ENCODE measurements around the gene NGFR. TPM values are rescaled to one million over a fixed set of nuclear protein-coding genes. Genes with fewer than 3 reads are reported as not detected.

NGFR gene
- total and polyA plus RNA-seq, 9 of the 15 experiments (the other 6 are each of a cell fraction or from before 2014, with no cell fraction given): 0.07 to 0.23 (median 0.13) TPM; not detected in 4

- no peak for TF ChIP-seq ZMIZ1 (IDR thresholded peaks at IDR 0.05; ENCODE audit: low read depth in 2 of 2, low read length in 2 of 2)
- TF ChIP-seq ZNF384 (IDR thresholded peaks at IDR 0.05; ENCODE audit: low read depth, low read length): no peak
- 0 out of 2 replicates have a peak, but pooled peaks have one; percentile 17 for TF ChIP-seq ATF7 (IDR thresholded peaks at IDR 0.05)
- TF ChIP-seq CHD4 (IDR thresholded peaks at IDR 0.05; ENCODE audit: insufficient read depth, insufficient replicate concordance, low read depth, low read length, poor library complexity, severe bottlenecking): no peak
- TF ChIP-seq ZNF699 (CRISPR knock-in tag; IDR thresholded peaks at IDR 0.05; ENCODE audit: insufficient replicate concordance): no peak
- peak; percentile 92 for TF ChIP-seq ZNF589 (CRISPR knock-in tag; IDR thresholded peaks at IDR 0.05; ENCODE audit: low read depth)
- no peak for TF ChIP-seq POLR3G (IDR thresholded peaks at IDR 0.05; ENCODE audit: extremely low read depth, insufficient read length, insufficient replicate concordance)
- TF ChIP-seq ARNT (IDR thresholded peaks at IDR 0.05): no peak
- TF ChIP-seq EGR1 (conservative IDR thresholded peaks at IDR 0.05): peak; percentile 64; the same call in 1 of the 2 replicates
- TF ChIP-seq NR0B1 (IDR thresholded peaks at IDR 0.05; ENCODE audit: partially characterized antibody): no peak
- no peak for TF ChIP-seq NCOA2 (IDR thresholded peaks at IDR 0.05; ENCODE audit: partially characterized antibody in 2 of 2)
- no peak for TF ChIP-seq ZNF217 (CRISPR knock-in tag; IDR thresholded peaks at IDR 0.05)
- no peak for TF ChIP-seq KAT2B (IDR thresholded peaks at IDR 0.05; ENCODE audit: low read depth, low read length)
- TF ChIP-seq ZNF253 (CRISPR knock-in tag; conservative IDR thresholded peaks at IDR 0.05): no peak
- no peak for TF ChIP-seq XRCC3 (IDR thresholded peaks at IDR 0.05)
- no peak for TF ChIP-seq HEY1 (CRISPR knock-in tag; IDR thresholded peaks at IDR 0.05; ENCODE audit: borderline replicate concordance)
- TF ChIP-seq MYNN (IDR thresholded peaks at IDR 0.05): no peak
- no peak for TF ChIP-seq MYNN (CRISPR knock-in tag; IDR thresholded peaks at IDR 0.05)
- TF ChIP-seq GATA2 (CRISPR knock-in tag; IDR thresholded peaks at IDR 0.05): no peak
- TF ChIP-seq HDAC1 (IDR thresholded peaks at IDR 0.05): peak in 1 of 2 experiments; percentile 81; a peak in 2 of 4 replicates
- no peak for TF ChIP-seq ZNF232 (CRISPR knock-in tag; IDR thresholded peaks at IDR 0.05)
- TF ChIP-seq ZBTB26 (CRISPR knock-in tag; IDR thresholded peaks at IDR 0.05): no peak
- TF ChIP-seq EHMT2 (IDR thresholded peaks at IDR 0.05): peak; percentile 64; the same call in 1 of the 2 replicates
- TF ChIP-seq POU5F1 (IDR thresholded peaks at IDR 0.05; ENCODE audit: borderline replicate concordance, low read depth, low read length, partially characterized antibody): no peak
Observed at GRCh38 chr17:49515196-49515770, 20.2 kb downstream of the NGFR start (continued).
